Peyer's patch (tissue), 4 donors: ENCODE data around the gene KIRREL3.

Experiments
- CTCF ChIP-seq, 6 experiments: fragments of 450-650 bp in 4 of 6; fragments of 200-600 bp in 2 of 6; sonication (generic) in 1 of 6; IDR thresholded peaks; one replicate each; pipeline ENCODE4 v1.5.1; 2017 to 2019; ENCODE audit warnings: antibody characterized with exemption in 6 of 6, mild to moderate bottlenecking in 3 of 6, moderate library complexity in 1 of 6
- POLR2A ChIP-seq, 2 donors: fragments of 450-650 bp; IDR thresholded peaks; one replicate each; pipeline ENCODE4 v1.5.1; 2017; ENCODE audit warnings: antibody characterized with exemption in 2 of 2, mild to moderate bottlenecking in 2 of 2, moderate library complexity in 2 of 2

DNA sequence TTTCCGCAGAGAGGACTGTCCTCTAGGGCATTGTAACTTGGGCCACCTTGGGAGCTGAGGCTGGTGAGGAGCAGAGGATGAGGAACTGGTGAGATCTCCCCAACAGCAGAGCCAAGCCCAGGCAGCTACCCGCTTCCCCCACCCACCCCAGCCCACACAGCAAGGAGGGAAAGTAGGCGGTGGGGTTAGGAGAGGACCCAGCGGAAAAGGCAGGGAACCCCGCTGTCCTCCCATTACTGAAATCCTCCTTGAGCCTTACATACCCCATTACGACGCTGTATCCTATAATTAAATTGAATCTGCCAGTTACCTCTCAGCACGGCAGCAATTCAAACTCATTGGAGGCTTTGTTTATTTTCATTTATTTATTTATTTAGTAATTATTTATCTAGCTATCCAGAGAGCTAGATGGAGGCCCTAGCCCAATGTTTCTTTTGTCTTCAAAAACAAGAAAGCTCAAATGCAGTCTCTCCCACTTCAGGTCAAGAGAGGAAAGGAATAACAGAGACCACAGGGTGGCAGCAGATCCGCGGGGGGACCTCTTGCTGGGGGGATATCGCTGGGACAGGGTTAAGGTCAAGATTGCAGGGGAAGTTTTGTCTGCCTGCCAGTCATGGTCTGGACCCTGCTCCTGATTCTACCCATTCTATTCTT lies 427.1 kb downstream of the KIRREL3 start:
- no peak for TF ChIP-seq POLR2A (IDR thresholded peaks at IDR 0.05)
- TF ChIP-seq CTCF (IDR thresholded peaks at IDR 0.05): no peak
